HL-60/S4 (cell line): Measurements from ENCODE around the gene KIF11.

ENCODE experiments used
- in situ Hi-C: fragments of 300-500 bp; cut with MboI; formaldehyde crosslinking; loops from 2 replicates; pipeline ENCODE4 v1.14.3; 2022; ENCODE audit warnings: low sequenced_read_pairs

The KIF11 gene

GRCh38 chr10:92667078-92667477, 74.1 kb downstream of the KIF11 start:
- in situ Hi-C loops, result no loop called here

- in situ Hi-C loops, result no loop called here
These were observed 84.8 kb downstream of the KIF11 start for GRCh38 chr10:92677708-92678107.

- in situ Hi-C loops, result no loop called here
These were observed 85.3 kb downstream of the KIF11 start for GRCh38 chr10:92678206-92678605.

GRCh38 chr10:92681306-92681834, 88.4 kb downstream of the KIF11 start:
- in situ Hi-C loops, result no loop called here

GRCh38 chr10:92688573-92688926, 95.6 kb downstream of the KIF11 start:
- in situ Hi-C loops, result no loop called here

GRCh38 chr10:92688927-92689662, 96.2 kb downstream of the KIF11 start:
- in situ Hi-C loops, result no loop called here

- in situ Hi-C loops, result no loop called here
These were observed 96.8 kb downstream of the KIF11 start, which contains the start of gene HHEX for GRCh38 chr10:92689663-92690210. HHEX (plus strand) TSS chr10:92689955; CDS start chr10:92689987, 32 bp downstream.

GRCh38 chr10:92690211-92690914, 97.4 kb downstream of the KIF11 start:
- in situ Hi-C loops, result no loop called here

- in situ Hi-C loops, result no loop called here
These were observed 98.1 kb downstream of the KIF11 start for GRCh38 chr10:92690915-92691590.

GRCh38 chr10:92691591-92692079, 98.7 kb downstream of the KIF11 start:
- in situ Hi-C loops, result no loop called here

- in situ Hi-C loops, result no loop called here
These were observed 99.2 kb downstream of the KIF11 start for GRCh38 chr10:92692080-92692671.

- in situ Hi-C loops, result no loop called here
These were observed 100.0 kb downstream of the KIF11 start for GRCh38 chr10:92692697-92693533.

GRCh38 chr10:92693534-92693893, 100.6 kb downstream of the KIF11 start:
- in situ Hi-C loops, result no loop called here

- in situ Hi-C loops, result no loop called here
These were observed 103.0 kb downstream of the KIF11 start for GRCh38 chr10:92695679-92696605.

- in situ Hi-C loops, result no loop called here
These were observed 103.9 kb downstream of the KIF11 start for GRCh38 chr10:92696606-92697383.

GRCh38 chr10:92697663-92698511, 105.0 kb downstream of the KIF11 start:
- in situ Hi-C loops, result no loop called here

GRCh38 chr10:92699193-92699517, 106.2 kb downstream of the KIF11 start:
- in situ Hi-C loops, result no loop called here
